ENCODE results near the gene GPR39.

GRCh38 chr2:132479155-132479554 lies 62.5 kb downstream of the GPR39 start:
- TF ChIP-seq CTCF (IDR thresholded peaks at IDR 0.05) (no peak), POLR2A (IDR thresholded peaks at IDR 0.05) (no peak)

Measured in thyroid gland (tissue), 4 donors.